Stimulated activated naive B cell treated with anti-CD40 and anti-IgM and Interleukin-4, amounts not matched to agents 10 μg/mL and 1 μg/mL and 100 μg/mL, for 72 hours (primary cell): ENCODE data around the gene SKIDA1.

Source experiments
- ATAC-seq, 2 donors: fragments of 150-1000 bp; cut with Tn5 transposase; replicated peaks; 2 replicates each; pipeline ENCODE4 v1.10.0; 2021; ENCODE audit warnings: moderate library complexity in 1 of 2
- DNase-seq: peaks from one replicate; pipeline ENCODE4 v3.0.0; 2021
- H3K27ac Mint-ChIP-seq: one replicate; pipeline ENCODE4 v1.8.0; 2022; ENCODE audit warnings: mild to moderate bottlenecking, mixed read lengths
- H3K27me3 Mint-ChIP-seq, 2 donors: one replicate each; pipeline ENCODE4 v1.8.0; 2022; ENCODE audit warnings: mixed read lengths in 2 of 2
- H3K36me3 Mint-ChIP-seq, 2 donors: one replicate each; pipeline ENCODE4 v1.8.0; 2022; ENCODE audit warnings: mixed read lengths in 2 of 2, mild to moderate bottlenecking in 1 of 2
- H3K4me1 Mint-ChIP-seq, 2 donors: one replicate each; pipeline ENCODE4 v1.8.0; 2022; ENCODE audit warnings: mixed read lengths in 2 of 2, mild to moderate bottlenecking in 1 of 2
- H3K4me3 Mint-ChIP-seq, 2 donors: one replicate each; pipeline ENCODE4 v1.8.0; 2022; ENCODE audit warnings: mild to moderate bottlenecking in 2 of 2, mixed read lengths in 2 of 2, moderate library complexity in 1 of 2
- H3K9me3 Mint-ChIP-seq, 2 donors: one replicate each; pipeline ENCODE4 v1.8.0; 2022; ENCODE audit warnings: mixed read lengths in 2 of 2, mild to moderate bottlenecking in 1 of 2

Gene SKIDA1

GRCh38 chr10:21507150-21507549 is 18.3 kb downstream of the SKIDA1 start:
- peaks cover 33 to 51% of the 10 kb centered on the region in 2 donors for H3K27me3 Mint-ChIP-seq
- H3K4me3 Mint-ChIP-seq: no peak overlapping the region
- no peak for DNase-seq
- no peaks in the 10 kb centered on the region for H3K36me3 Mint-ChIP-seq
- no peak for ATAC-seq
- H3K27ac Mint-ChIP-seq: no peak overlapping the region
- no peaks in the 10 kb centered on the region for H3K4me1 Mint-ChIP-seq
- H3K9me3 Mint-ChIP-seq: no peaks in the 10 kb centered on the region

GRCh38 chr10:21506351-21506750 is 19.1 kb downstream of the SKIDA1 start:
- Mint-ChIP-seq H3K4me3 (no peak overlapping the region), H3K27me3 (peaks cover 34 to 47% of the 10 kb centered on the region in 2 donors)

GRCh38 chr10:21505711-21506278 is 19.7 kb downstream of the SKIDA1 start:
- Mint-ChIP-seq H3K27me3 (peaks cover 37 to 49% of the 10 kb centered on the region in 2 donors), H3K9me3 (no peaks in the 10 kb centered on the region), H3K4me1 (peaks cover 2 to 5% of the 10 kb centered on the region in 2 donors), H3K36me3 (no peaks in the 10 kb centered on the region), H3K4me3 (no peak overlapping the region), H3K27ac (no peak overlapping the region)
- no peak for ATAC-seq
- DNase-seq: no peak

More at GRCh38 chr10:21506351-21506750, 19.1 kb downstream of the SKIDA1 start:
- H3K9me3 Mint-ChIP-seq: no peaks in the 10 kb centered on the region
- no peak for ATAC-seq
- H3K27ac Mint-ChIP-seq: no peak overlapping the region
- no peaks in the 10 kb centered on the region for H3K36me3 Mint-ChIP-seq
- no peak for DNase-seq
- no peaks in the 10 kb centered on the region for H3K4me1 Mint-ChIP-seq

GRCh38 chr10:21503542-21503941 is 21.9 kb downstream of the SKIDA1 start:
- DNase-seq (no peak), ATAC-seq (no peak)
- H3K27ac Mint-ChIP-seq: no peak overlapping the region
- H3K4me1 Mint-ChIP-seq: peaks cover 11 to 24% of the 10 kb centered on the region in 2 donors
- no peaks in the 10 kb centered on the region for H3K9me3 Mint-ChIP-seq
- no peak overlapping the region for H3K4me3 Mint-ChIP-seq
- no peaks in the 10 kb centered on the region for H3K36me3 Mint-ChIP-seq
- peaks cover 47 to 56% of the 10 kb centered on the region in 2 donors for H3K27me3 Mint-ChIP-seq

- Mint-ChIP-seq H3K36me3 (no peaks in the 10 kb centered on the region), H3K4me3 (no peak overlapping the region), H3K27ac (no peak overlapping the region), H3K4me1 (peaks cover 11 to 24% of the 10 kb centered on the region in 2 donors), H3K9me3 (no peaks in the 10 kb centered on the region), H3K27me3 (peaks cover 47 to 59% of the 10 kb centered on the region in 2 donors)
- ATAC-seq: no peak
- DNase-seq: no peak
Measured at GRCh38 chr10:21502348-21502740, 23.1 kb downstream of the SKIDA1 start.

GRCh38 chr10:21501731-21502347 is 23.6 kb downstream of the SKIDA1 start:
- DNase-seq (no peak), ATAC-seq (no peak)
- Mint-ChIP-seq H3K4me1 (peaks cover 11 to 25% of the 10 kb centered on the region in 2 donors), H3K9me3 (no peaks in the 10 kb centered on the region), H3K36me3 (no peaks in the 10 kb centered on the region), H3K27ac (no peak overlapping the region), H3K4me3 (no peak overlapping the region), H3K27me3 (peaks cover 44 to 55% of the 10 kb centered on the region in 2 donors)

- H3K27ac Mint-ChIP-seq: no peak overlapping the region
- peaks cover 44 to 56% of the 10 kb centered on the region in 2 donors for H3K27me3 Mint-ChIP-seq
- no peak for ATAC-seq
- DNase-seq: no peak
- no peak overlapping the region for H3K4me3 Mint-ChIP-seq
- no peaks in the 10 kb centered on the region for H3K9me3 Mint-ChIP-seq
- no peaks in the 10 kb centered on the region for H3K36me3 Mint-ChIP-seq
- peaks cover 11 to 28% of the 10 kb centered on the region in 2 donors for H3K4me1 Mint-ChIP-seq
Measured at GRCh38 chr10:21501091-21501490, 24.4 kb downstream of the SKIDA1 start.

GRCh38 chr10:21500578-21500910 is 24.9 kb downstream of the SKIDA1 start:
- peak; percentile 35 to 45 for ATAC-seq
- no peaks in the 10 kb centered on the region for H3K9me3 Mint-ChIP-seq
- H3K36me3 Mint-ChIP-seq: no peaks in the 10 kb centered on the region
- H3K4me3 Mint-ChIP-seq: peak overlapping the region; percentile 69 to 75
- peaks cover 44 to 56% of the 10 kb centered on the region in 2 donors for H3K27me3 Mint-ChIP-seq
- DNase-seq: no peak
- no peak overlapping the region for H3K27ac Mint-ChIP-seq
- peaks cover 11 to 29% of the 10 kb centered on the region in 2 donors for H3K4me1 Mint-ChIP-seq

GRCh38 chr10:21499701-21500577 is 25.5 kb downstream of the SKIDA1 start:
- H3K9me3 Mint-ChIP-seq: no peaks in the 10 kb centered on the region
- no peak overlapping the region for H3K27ac Mint-ChIP-seq
- no peaks in the 10 kb centered on the region for H3K36me3 Mint-ChIP-seq
- H3K27me3 Mint-ChIP-seq: peaks cover 49 to 63% of the 10 kb centered on the region in 2 donors
- ATAC-seq (peak in 1 of 2 donors; percentile 5), DNase-seq (no peak)
- peaks cover 15 to 35% of the 10 kb centered on the region in 2 donors for H3K4me1 Mint-ChIP-seq
- peak overlapping the region; percentile 69 to 75 for H3K4me3 Mint-ChIP-seq

- Mint-ChIP-seq H3K4me3 (no peak overlapping the region), H3K27ac (no peak overlapping the region), H3K9me3 (no peaks in the 10 kb centered on the region), H3K4me1 (peaks cover 19 to 41% of the 10 kb centered on the region in 2 donors), H3K36me3 (no peaks in the 10 kb centered on the region), H3K27me3 (peaks cover 52 to 69% of the 10 kb centered on the region in 2 donors)
- ATAC-seq (no peak), DNase-seq (no peak)
Measured at GRCh38 chr10:21498986-21499385, 26.5 kb downstream of the SKIDA1 start.

GRCh38 chr10:21498377-21498776 is 27.1 kb downstream of the SKIDA1 start:
- Mint-ChIP-seq H3K27ac (peak overlapping the region; percentile 1), H3K4me3 (no peak overlapping the region), H3K36me3 (no peaks in the 10 kb centered on the region), H3K4me1 (peaks cover 19 to 45% of the 10 kb centered on the region in 2 donors), H3K27me3 (peaks cover 52 to 72% of the 10 kb centered on the region in 2 donors), H3K9me3 (no peaks in the 10 kb centered on the region)
- no peak for ATAC-seq
- DNase-seq: no peak

GRCh38 chr10:21497177-21497807 is 28.2 kb downstream of the SKIDA1 start:
- DNase-seq (no peak), ATAC-seq (no peak)
- Mint-ChIP-seq H3K4me1 (peaks cover 19 to 45% of the 10 kb centered on the region in 2 donors), H3K27ac (no peak overlapping the region), H3K36me3 (no peaks in the 10 kb centered on the region), H3K27me3 (peaks cover 49 to 64% of the 10 kb centered on the region in 2 donors), H3K4me3 (peak overlapping the region; percentile 83 to 85), H3K9me3 (no peaks in the 10 kb centered on the region)

- Mint-ChIP-seq H3K36me3 (no peaks in the 10 kb centered on the region), H3K27ac (no peak overlapping the region), H3K4me1 (peaks cover 19 to 45% of the 10 kb centered on the region in 2 donors), H3K4me3 (peak overlapping the region; percentile 83 to 85), H3K27me3 (peaks cover 51 to 64% of the 10 kb centered on the region in 2 donors), H3K9me3 (no peaks in the 10 kb centered on the region)
- no peak for DNase-seq
- peak; percentile 51 to 58 for ATAC-seq
Measured at GRCh38 chr10:21496343-21497176, 28.9 kb downstream of the SKIDA1 start.
